Limb (tissue), 2 donors: Measurements from ENCODE around the gene SLC26A6.

Experiments
- DNase-seq, 2 donors: peaks; one replicate each; pipeline ENCODE4 v3.0.0-alpha.2; 2016; ENCODE audit errors: extremely low spot score in 2 of 2

The SLC26A6 gene

GRCh38 chr3:48635222-48636021 lies at the start of gene SLC26A6:
TSS of gene SLC26A6 (minus strand) at chr3:48635461. CDS start at chr3:48635393, 68 bp downstream.
- DNase-seq, result peak; percentile 95 to 98

GRCh38 chr3:48684480-48685143 lies 49.4 kb upstream of the SLC26A6 start:
- DNase-seq, result no peak

GRCh38 chr3:48684054-48684349 lies 48.7 kb upstream of the SLC26A6 start:
- DNase-seq, result no peak

- no peak for DNase-seq
Measured at GRCh38 chr3:48682786-48683185, 47.5 kb upstream of the SLC26A6 start.

GRCh38 chr3:48681974-48682610 lies 46.8 kb upstream of the SLC26A6 start:
- DNase-seq, result no peak

GRCh38 chr3:48681541-48681880 lies 46.2 kb upstream of the SLC26A6 start:
- DNase-seq, result no peak

- no peak for DNase-seq
Measured at GRCh38 chr3:48680811-48681540, 45.7 kb upstream of the SLC26A6 start.

GRCh38 chr3:48679411-48680391 lies 44.4 kb upstream of the SLC26A6 start:
- no peak for DNase-seq

- no peak for DNase-seq
Measured at GRCh38 chr3:48678566-48679380, 43.5 kb upstream of the SLC26A6 start.

GRCh38 chr3:48678056-48678455 lies 42.8 kb upstream of the SLC26A6 start:
- no peak for DNase-seq

- DNase-seq, result no peak
Measured at GRCh38 chr3:48674505-48674904, 39.2 kb upstream of the SLC26A6 start.

GRCh38 chr3:48672522-48672921 lies 37.3 kb upstream of the SLC26A6 start:
- no peak for DNase-seq

GRCh38 chr3:48664929-48665328 lies 29.7 kb upstream of the SLC26A6 start:
- no peak for DNase-seq

GRCh38 chr3:48664313-48664644 lies 29.0 kb upstream of the SLC26A6 start:
- no peak for DNase-seq

GRCh38 chr3:48663489-48664312 lies 28.4 kb upstream of the SLC26A6 start:
- peak; percentile 90 to 95 for DNase-seq

- peak; percentile 70 to 88 for DNase-seq
Measured at GRCh38 chr3:48662753-48663488, 27.7 kb upstream of the SLC26A6 start, which contains the start of gene CELSR3. TSS of gene CELSR3 (minus strand) at chr3:48662886. CDS start at chr3:48662634, 252 bp downstream.

- peak in 1 of 2 donors; percentile 46 for DNase-seq
Measured at GRCh38 chr3:48662145-48662752, 27.0 kb upstream of the SLC26A6 start.
